NCI-H2107 treated with DMSO at 0.1 percent for 48 hours (cell line): Measurements from ENCODE around the gene TMEM18.
"Not testable (repeated sequence)": the region's sequence is repeated elsewhere in the genome, so short reads cannot be mapped to it uniquely, and the experiment has no call there.

Experiments used
- DNase-seq: peaks from one replicate; lab custom pipeline; 2025; ENCODE audit not compliant: unreplicated experiment; lab: John Stamatoyannopoulos, UW

The TMEM18 gene

DNA sequence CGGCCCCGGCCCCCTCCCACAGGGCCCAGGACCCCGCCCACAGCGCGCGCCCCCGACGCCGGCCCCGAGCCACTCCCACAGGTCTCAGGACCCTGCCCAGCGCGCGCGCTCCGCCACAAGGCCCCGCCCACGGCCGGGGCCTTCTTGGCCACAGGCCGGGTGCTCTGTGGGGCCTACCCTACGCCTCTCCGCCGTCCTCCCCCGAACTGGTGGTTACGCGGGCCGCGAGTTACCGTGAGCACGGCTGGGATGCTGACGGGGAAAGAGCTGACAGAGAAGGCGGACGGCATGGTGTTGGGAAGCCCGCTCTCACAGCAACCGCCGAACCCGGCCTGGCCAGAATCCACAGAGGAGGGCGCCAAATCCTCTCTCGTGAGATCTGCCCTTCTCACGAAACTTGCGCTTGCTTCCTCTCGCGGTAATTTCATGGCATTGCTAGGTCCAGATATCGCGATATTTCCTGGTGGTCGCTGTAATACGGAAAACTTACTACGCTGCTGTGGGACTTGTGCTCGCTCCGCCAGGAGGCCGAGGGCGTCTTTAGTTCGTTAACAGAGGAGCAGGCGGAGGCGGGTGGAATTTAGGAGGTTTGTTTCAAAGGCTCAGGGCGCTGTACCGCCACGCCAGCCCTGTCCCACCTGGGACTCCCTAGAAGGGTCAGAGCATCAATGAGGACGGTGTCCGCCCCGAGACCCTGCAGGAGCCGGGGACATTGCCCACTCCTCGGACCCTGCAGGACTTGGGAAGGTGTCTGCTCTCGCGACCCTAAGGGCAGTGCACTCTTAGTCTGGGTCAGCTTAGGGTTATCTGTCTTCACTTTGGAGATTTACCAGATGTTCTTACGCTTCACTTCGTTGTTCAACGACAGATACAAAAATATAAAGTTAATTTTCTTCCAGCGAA, at the start of gene TMEM18:
TMEM18 (minus strand) TSS at position 351 of the 903 bp plus-strand sequence; CDS start at position 290, 61 bp downstream.
- peak; percentile 98 for DNase-seq

DNA sequence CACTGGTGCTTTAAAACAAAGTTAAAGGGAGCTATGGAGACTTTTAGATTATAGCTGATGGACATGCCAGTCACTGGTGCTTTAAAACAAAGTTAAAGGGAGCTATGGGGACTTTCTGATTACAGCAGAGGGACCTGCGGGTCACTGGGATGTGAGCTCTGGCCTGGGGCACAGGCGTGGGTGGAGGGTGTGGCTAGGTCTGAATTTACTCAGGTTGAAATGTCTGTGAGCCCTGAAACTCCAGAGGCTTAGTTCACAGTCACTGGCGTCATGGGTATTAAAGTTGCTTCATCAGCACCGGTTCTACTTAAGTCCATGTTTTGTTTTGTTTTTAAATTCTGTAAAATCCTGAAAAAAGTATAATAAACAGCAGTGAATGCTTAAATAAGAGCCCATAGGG, 49.0 kb upstream of the TMEM18 start:
- no peak for DNase-seq

DNA sequence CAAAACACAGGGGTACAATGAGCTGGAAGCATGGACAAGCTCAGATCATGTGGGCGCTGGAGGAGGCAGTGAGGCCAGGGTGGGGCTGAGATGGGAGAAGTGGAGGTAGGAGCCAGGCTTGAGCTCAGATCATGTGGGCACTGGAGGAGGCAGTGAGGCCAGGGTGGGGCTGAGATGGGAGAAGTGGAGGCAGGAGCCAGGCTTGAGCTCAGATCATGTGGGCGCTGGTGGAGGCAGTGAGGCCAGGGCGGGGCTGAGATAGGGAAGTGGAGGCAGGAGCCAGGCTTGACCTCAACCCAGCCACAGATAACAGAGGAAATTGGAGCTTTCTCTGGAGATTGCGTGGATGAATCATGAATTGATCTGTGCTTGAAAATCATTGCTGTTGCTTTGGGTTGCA, 48.3 kb upstream of the TMEM18 start:
- no peak for DNase-seq

DNA sequence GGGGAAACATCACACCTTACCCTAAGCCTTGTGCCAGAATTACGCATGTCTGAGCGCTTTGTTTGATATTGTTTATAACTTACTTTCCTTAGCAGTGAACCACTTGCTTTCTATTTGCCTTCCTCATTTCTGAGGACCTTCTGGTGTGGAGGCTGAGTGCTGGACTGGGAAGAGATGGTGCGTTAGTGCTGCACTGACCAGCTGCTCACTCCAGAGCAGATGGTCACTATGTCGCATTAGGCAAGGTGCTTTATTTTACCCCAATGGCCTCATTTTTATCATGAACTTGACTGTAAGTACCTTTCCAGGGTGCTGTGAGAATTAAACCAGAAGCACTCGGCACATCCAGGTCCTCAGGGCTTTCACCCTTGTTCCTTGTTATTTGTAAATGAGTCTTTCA, 46.6 kb upstream of the TMEM18 start:
- DNase-seq = no peak

- no peak for DNase-seq
These were observed 43.6 kb upstream of the TMEM18 start for GRCh38 chr2:720842-721241.

DNA sequence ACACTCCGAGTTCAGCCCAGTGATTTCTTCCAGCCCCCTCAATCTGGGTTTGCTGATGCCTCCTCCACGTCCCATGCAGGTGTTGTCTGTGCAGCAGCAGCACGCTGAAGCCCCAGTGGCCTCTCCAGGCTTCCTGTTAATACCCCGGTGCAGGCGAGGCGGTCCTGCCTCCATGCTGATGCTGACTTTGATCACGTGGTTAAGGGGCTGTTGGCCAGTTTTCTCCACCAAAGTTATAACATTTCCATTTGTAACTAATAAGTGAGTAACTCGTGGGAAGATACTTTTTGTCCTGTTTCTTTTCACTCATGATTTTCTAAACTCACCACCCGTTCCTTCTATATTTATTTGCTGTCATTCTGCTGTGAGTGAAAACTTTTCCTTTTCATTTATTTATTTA, 42.5 kb upstream of the TMEM18 start:
- DNase-seq = no peak

DNA sequence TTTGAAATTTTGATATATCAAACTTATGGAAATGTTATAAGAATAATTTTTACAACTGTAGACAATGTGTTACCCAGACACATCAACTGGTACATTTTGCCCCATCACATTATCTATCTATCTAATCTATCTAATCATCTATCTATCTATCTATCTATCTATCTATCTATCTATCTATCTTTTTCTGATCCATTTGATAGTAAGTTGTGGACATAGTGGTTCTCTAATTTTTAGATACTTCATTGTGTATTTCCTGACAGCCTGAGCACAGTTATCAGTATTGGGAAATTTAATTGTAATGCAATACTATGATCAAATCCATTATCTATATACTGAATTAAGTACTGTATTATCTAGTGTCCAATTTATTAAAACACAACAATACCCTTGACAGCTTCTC, 42.0 kb upstream of the TMEM18 start:
- DNase-seq = no peak

- DNase-seq = no peak
These were observed 40.5 kb upstream of the TMEM18 start for GRCh38 chr2:717661-718060.

- peak; percentile 10 for DNase-seq
These were observed 38.8 kb upstream of the TMEM18 start for GRCh38 chr2:715854-716560.

- peak; percentile 14 for DNase-seq
These were observed 37.8 kb upstream of the TMEM18 start for GRCh38 chr2:715038-715437.

DNA sequence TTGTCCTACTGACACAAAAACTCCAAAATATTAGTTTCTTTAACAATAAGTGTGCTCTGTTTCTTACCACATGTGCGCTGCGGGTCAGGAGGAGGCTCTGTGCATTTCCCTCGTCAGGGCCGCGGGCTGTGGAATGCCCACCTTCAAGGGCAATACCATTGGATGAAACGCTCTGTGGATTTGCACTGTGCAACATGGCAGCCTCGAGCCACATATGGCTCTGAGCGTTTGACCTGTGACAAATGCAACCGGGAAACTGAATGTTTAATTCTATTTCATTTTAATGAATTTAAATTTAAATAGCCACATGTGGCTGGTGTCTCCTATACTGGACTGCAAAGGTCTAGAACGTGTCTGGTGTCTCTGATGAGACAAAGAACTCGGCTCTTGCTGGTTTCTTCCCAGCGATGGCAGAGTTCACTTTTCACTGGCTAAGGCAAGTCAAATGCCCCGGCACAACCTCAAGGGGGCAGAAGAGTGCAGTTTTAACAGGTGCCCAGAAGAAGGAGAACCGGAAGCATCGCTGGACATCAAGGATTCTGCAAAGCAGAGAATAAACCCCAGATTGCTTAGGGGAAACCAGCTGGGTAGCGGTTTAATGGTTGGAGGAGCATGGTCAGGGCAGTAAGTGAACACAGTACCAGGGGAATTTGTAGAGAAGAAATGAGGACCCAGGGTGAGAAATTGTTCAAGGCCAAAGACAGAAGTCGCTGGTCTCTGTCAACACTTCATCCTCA, 37.0 kb upstream of the TMEM18 start:
- peak; percentile 65 for DNase-seq

DNA sequence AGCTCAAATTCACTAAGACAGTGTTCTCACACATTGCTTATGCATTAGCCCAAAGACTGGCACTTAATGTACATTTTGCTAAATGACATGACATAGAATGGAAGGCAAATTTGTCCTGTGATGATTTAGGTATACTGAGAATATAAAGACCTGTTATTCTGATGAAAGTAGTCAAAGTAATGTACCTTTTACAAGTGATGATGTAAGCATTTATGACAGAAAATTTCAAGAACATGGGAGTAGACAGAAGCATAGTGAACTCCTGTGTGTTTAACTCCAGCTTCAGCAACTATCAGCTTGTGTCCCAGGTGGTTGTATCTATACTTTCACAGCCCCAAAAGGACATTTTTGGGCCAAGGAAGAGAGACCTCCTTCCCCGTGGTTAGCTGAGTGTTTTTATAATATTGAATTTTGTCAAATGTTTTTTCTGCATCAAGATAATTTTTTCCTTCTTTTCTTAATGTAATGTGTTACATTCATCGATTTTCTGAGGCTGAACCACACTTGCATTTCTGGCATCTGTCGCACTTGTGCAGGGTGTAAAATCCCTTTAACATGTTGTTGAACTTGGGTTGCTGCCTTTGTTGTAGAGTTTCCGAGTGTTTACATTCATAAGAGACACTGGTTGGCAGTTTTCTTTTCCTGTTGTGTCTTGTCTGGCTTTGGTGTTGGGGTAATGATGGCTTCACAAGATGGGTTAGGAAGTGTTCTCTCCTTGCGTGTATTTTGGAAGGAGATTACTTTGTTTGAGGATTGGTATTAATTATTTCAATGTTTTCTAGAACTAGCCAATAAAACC, 33.9 kb upstream of the TMEM18 start:
- DNase-seq = no peak

GRCh38 chr2:709138-709765, 32.0 kb upstream of the TMEM18 start:
- DNase-seq = no peak

- DNase-seq = no peak
These were observed 31.5 kb upstream of the TMEM18 start for GRCh38 chr2:708667-709066.

DNA sequence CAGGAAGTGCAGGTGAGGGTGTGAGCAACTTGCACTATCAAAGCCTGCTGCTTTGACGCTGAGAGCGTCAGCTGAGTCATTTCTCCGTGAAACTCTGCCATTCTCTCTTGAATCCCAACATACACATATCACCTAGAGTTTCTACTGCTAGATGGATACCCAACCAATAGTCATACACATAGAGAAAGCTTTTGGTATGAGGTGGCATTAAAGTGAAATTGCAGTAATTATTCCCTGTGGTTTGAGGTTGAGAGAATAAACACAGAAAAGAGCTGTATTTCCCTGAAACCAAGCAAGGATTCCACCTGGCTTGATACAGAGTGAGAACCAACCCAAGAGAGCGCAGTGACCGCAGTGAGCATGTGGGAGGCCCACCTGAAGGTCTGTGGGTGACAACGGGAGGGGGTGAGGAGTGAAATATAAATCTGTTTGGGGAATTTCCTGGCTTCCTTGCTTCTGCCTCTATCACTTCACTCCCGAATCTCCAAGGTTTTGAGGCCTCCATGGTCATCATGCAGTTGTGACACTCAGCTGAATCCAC, 28.8 kb upstream of the TMEM18 start:
- DNase-seq = peak; percentile 90

DNA sequence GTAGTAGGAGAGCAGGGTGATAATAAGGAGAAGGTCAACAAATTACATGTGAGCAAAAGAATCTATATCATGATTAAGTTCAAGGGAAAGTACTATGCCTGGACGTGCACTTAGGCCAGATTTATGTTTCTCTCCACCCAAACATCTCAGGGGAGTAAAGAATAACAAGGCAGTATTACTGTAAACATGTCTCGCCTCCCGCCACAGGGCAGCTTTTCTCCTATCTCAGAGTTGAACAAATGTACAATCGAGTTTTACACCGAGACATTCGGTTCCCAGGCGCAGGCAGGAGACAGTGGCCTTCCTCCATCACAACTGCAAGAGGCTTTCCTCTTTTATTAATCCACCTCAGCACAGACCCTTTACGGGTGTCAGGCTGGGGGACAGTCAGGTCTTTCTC, 25.6 kb upstream of the TMEM18 start:
- DNase-seq = not testable (repeated sequence)

- DNase-seq = no peak
These were observed 19.9 kb upstream of the TMEM18 start for GRCh38 chr2:696999-697627.

DNA sequence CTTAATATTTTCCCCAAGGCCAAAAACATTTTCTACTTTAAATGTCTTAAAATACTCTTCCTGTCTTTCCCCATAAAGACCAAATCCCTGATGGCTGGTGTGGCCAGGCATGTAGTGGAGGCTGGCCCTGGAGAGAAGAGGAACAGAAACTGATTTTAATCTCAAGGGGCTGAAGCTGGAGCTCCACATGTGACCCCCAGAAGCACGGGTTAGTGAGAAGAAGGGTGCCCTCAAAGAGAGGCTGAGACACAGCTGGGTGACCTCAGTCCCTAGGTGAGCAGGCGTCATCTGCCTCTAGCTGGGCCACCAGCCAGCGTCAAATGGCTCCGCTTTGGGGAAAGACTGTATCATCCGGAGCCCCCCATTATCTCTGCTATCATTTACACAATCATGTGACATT, 19.3 kb upstream of the TMEM18 start:
- no peak for DNase-seq

GRCh38 chr2:694906-695510, 17.8 kb upstream of the TMEM18 start:
- DNase-seq = peak; percentile 5
